Panc1 (cell line): ENCODE measurements around the gene COL6A5.

Experiments used
- POLR2AphosphoS5 ChIP-seq: IDR thresholded peaks from 2 replicates; pipeline ENCODE4 v1.6.1; 2012; ENCODE audit warnings: mild to moderate bottlenecking, low read depth, low read length, moderate library complexity
- SIN3A ChIP-seq: IDR thresholded peaks from 2 replicates; pipeline ENCODE4 v1.6.1; 2012; ENCODE audit warnings: low read depth, mild to moderate bottlenecking, low read length, moderate library complexity, borderline replicate concordance; ENCODE audit not compliant: insufficient read depth
- TCF7L2 ChIP-seq: IDR thresholded peaks from 2 replicates; pipeline ENCODE4 v1.6.1; 2011; ENCODE audit warnings: mild to moderate bottlenecking, low read depth, low read length, inconsistent platforms
- TF ChIP-seq, protein P1 (sequence below): fragments of 450-650 bp; IDR thresholded peaks from 2 replicates; pipeline ENCODE4 v1.5.1; 2017; ENCODE audit warnings: mild to moderate bottlenecking
- TF ChIP-seq, protein P2 (sequence below), 2 experiments: IDR thresholded peaks; 2 replicates each; pipeline ENCODE4 v1.6.1; 2011 to 2012; ENCODE audit warnings: low read depth in 2 of 2, control low read depth in 1 of 2, low read length in 1 of 2, mild to moderate bottlenecking in 1 of 2, moderate library complexity in 1 of 2; ENCODE audit not compliant: insufficient read depth in 1 of 2

- TF ChIP-seq, protein P1, sequence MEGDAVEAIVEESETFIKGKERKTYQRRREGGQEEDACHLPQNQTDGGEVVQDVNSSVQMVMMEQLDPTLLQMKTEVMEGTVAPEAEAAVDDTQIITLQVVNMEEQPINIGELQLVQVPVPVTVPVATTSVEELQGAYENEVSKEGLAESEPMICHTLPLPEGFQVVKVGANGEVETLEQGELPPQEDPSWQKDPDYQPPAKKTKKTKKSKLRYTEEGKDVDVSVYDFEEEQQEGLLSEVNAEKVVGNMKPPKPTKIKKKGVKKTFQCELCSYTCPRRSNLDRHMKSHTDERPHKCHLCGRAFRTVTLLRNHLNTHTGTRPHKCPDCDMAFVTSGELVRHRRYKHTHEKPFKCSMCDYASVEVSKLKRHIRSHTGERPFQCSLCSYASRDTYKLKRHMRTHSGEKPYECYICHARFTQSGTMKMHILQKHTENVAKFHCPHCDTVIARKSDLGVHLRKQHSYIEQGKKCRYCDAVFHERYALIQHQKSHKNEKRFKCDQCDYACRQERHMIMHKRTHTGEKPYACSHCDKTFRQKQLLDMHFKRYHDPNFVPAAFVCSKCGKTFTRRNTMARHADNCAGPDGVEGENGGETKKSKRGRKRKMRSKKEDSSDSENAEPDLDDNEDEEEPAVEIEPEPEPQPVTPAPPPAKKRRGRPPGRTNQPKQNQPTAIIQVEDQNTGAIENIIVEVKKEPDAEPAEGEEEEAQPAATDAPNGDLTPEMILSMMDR = no peak
- no peak for TF ChIP-seq SIN3A
- no peak for TF ChIP-seq POLR2AphosphoS5
- TF ChIP-seq, protein P2, sequence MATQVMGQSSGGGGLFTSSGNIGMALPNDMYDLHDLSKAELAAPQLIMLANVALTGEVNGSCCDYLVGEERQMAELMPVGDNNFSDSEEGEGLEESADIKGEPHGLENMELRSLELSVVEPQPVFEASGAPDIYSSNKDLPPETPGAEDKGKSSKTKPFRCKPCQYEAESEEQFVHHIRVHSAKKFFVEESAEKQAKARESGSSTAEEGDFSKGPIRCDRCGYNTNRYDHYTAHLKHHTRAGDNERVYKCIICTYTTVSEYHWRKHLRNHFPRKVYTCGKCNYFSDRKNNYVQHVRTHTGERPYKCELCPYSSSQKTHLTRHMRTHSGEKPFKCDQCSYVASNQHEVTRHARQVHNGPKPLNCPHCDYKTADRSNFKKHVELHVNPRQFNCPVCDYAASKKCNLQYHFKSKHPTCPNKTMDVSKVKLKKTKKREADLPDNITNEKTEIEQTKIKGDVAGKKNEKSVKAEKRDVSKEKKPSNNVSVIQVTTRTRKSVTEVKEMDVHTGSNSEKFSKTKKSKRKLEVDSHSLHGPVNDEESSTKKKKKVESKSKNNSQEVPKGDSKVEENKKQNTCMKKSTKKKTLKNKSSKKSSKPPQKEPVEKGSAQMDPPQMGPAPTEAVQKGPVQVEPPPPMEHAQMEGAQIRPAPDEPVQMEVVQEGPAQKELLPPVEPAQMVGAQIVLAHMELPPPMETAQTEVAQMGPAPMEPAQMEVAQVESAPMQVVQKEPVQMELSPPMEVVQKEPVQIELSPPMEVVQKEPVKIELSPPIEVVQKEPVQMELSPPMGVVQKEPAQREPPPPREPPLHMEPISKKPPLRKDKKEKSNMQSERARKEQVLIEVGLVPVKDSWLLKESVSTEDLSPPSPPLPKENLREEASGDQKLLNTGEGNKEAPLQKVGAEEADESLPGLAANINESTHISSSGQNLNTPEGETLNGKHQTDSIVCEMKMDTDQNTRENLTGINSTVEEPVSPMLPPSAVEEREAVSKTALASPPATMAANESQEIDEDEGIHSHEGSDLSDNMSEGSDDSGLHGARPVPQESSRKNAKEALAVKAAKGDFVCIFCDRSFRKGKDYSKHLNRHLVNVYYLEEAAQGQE (IDR thresholded peaks at IDR 0.05; ENCODE audit: insufficient read depth in 1 of 2, low read depth in 2 of 2, low read length in 1 of 2) = no peak
- TF ChIP-seq TCF7L2 = no peak
These were observed 34.9 kb downstream of the COL6A5 start for GRCh38 chr3:130380398-130380797.
